Measurements from ENCODE around the gene YAF2.

The YAF2 gene

GRCh38 chr12:42145197-42145549, 92.9 kb downstream of the YAF2 start:
- TF ChIP-seq, protein P1, sequence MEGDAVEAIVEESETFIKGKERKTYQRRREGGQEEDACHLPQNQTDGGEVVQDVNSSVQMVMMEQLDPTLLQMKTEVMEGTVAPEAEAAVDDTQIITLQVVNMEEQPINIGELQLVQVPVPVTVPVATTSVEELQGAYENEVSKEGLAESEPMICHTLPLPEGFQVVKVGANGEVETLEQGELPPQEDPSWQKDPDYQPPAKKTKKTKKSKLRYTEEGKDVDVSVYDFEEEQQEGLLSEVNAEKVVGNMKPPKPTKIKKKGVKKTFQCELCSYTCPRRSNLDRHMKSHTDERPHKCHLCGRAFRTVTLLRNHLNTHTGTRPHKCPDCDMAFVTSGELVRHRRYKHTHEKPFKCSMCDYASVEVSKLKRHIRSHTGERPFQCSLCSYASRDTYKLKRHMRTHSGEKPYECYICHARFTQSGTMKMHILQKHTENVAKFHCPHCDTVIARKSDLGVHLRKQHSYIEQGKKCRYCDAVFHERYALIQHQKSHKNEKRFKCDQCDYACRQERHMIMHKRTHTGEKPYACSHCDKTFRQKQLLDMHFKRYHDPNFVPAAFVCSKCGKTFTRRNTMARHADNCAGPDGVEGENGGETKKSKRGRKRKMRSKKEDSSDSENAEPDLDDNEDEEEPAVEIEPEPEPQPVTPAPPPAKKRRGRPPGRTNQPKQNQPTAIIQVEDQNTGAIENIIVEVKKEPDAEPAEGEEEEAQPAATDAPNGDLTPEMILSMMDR (IDR thresholded peaks at IDR 0.05; ENCODE audit: extremely low read depth, insufficient read depth, missing control alignments), result no peak
- in situ Hi-C loops (cut with MboI; ENCODE audit: low pct_unique_long_range_greater_than_20kb, low sequenced_read_pairs, unreplicated experiment), result loop anchor here (25.0 kb wide), 1 partner anchor 192 kb away; the partner anchor contains the start of genes PPHLN1 and ZCRB1
- no peak for DNase-seq (ENCODE audit: low spot score)

GRCh38 chr12:42144408-42145196, 93.4 kb downstream of the YAF2 start, which contains the start of gene GXYLT1:
Gene GXYLT1 (minus strand): TSS chr12:42144874. CDS start chr12:42144646, 228 bp downstream.
- in situ Hi-C loops (cut with MboI; ENCODE audit: low pct_unique_long_range_greater_than_20kb, low sequenced_read_pairs, unreplicated experiment), result loop anchor here (25.0 kb wide), 1 partner anchor 193 kb away; the partner anchor contains the start of genes PPHLN1 and ZCRB1
- peak; percentile 96 for DNase-seq (ENCODE audit: low spot score)
- TF ChIP-seq, protein P1 (IDR thresholded peaks at IDR 0.05; ENCODE audit: extremely low read depth, insufficient read depth, missing control alignments), result no peak

DNA sequence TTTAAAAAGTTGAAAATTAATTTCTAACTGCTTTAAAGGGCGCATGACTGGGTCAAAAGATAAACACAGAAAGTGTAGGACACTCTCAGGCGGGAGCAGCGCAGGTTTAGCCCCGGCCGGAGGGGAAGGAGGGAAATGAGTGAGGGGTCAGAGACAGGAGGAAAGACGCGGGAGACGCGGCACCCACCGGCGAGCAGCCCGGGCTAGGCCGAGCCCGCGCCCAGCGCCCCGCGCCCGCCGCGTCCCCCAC, 94.0 kb downstream of the YAF2 start:
- peak; percentile 18 for DNase-seq (ENCODE audit: low spot score)
- TF ChIP-seq, protein P1 (IDR thresholded peaks at IDR 0.05; ENCODE audit: extremely low read depth, insufficient read depth, missing control alignments), result no peak
- in situ Hi-C loops (cut with MboI; ENCODE audit: low pct_unique_long_range_greater_than_20kb, low sequenced_read_pairs, unreplicated experiment), result loop anchor here (25.0 kb wide), 1 partner anchor 193 kb away; the partner anchor contains the start of genes PPHLN1 and ZCRB1

GRCh38 chr12:42143452-42144157, 94.4 kb downstream of the YAF2 start:
- in situ Hi-C loops (cut with MboI; ENCODE audit: low pct_unique_long_range_greater_than_20kb, low sequenced_read_pairs, unreplicated experiment), result loop anchor here (25.0 kb wide), 1 partner anchor 194 kb away; the partner anchor contains the start of genes PPHLN1 and ZCRB1
- peak; percentile 31 for DNase-seq (ENCODE audit: low spot score)
- TF ChIP-seq, protein P1 (IDR thresholded peaks at IDR 0.05; ENCODE audit: extremely low read depth, insufficient read depth, missing control alignments), result no peak

- TF ChIP-seq, protein P1 (IDR thresholded peaks at IDR 0.05; ENCODE audit: extremely low read depth, insufficient read depth, missing control alignments), result no peak
- in situ Hi-C loops (cut with MboI; ENCODE audit: low pct_unique_long_range_greater_than_20kb, low sequenced_read_pairs, unreplicated experiment), result loop anchor here (25.0 kb wide), 1 partner anchor 195 kb away; the partner anchor contains the start of genes PPHLN1 and ZCRB1
- no peak for DNase-seq (ENCODE audit: low spot score)
Observed at GRCh38 chr12:42141981-42142606, 96.0 kb downstream of the YAF2 start.

GRCh38 chr12:42140901-42141300, 97.1 kb downstream of the YAF2 start:
- DNase-seq (ENCODE audit: low spot score), result no peak
- in situ Hi-C loops (cut with MboI; ENCODE audit: low pct_unique_long_range_greater_than_20kb, low sequenced_read_pairs, unreplicated experiment), result loop anchor here (25.0 kb wide), 1 partner anchor 196 kb away; the partner anchor contains the start of genes PPHLN1 and ZCRB1
- TF ChIP-seq, protein P1 (IDR thresholded peaks at IDR 0.05; ENCODE audit: extremely low read depth, insufficient read depth, missing control alignments), result no peak

Data from GM13977 (cell line).